ENCODE data around the gene MBTPS1.

Gene MBTPS1

GRCh38 chr16:84018710-84019109, 98.0 kb downstream of the MBTPS1 start:
- Histone ChIP-seq H3K27ac (ENCODE audit: low read depth in 2 of 2, low read length in 2 of 2) (no peak overlapping the region), H3K9ac (ENCODE audit: low read depth in 1 of 2, low read length in 2 of 2) (no peak overlapping the region), H3K36me3 (ENCODE audit: control insufficient read depth in 2 of 2, insufficient read depth in 2 of 2, low read length in 2 of 2) (no peaks in the 10 kb centered on the region), H3K4me3 (ENCODE audit: low read length in 2 of 2) (no peak overlapping the region), H3K27me3 (ENCODE audit: control insufficient read depth in 2 of 2, insufficient read depth in 2 of 2, low read length in 2 of 2) (peaks cover 0 to 2% of the 10 kb centered on the region in 2 donors), H3K4me1 (ENCODE audit: control insufficient read depth in 2 of 2, insufficient read depth in 2 of 2, low read length in 2 of 2) (no peaks in the 10 kb centered on the region), H3K9me3 (ENCODE audit: control insufficient read depth in 2 of 2, low read length in 2 of 2) (no peaks in the 10 kb centered on the region)

- peaks cover 0 to 2% of the 10 kb centered on the region in 2 donors for H3K27me3 ChIP-seq (ENCODE audit: control insufficient read depth in 2 of 2, insufficient read depth in 2 of 2, low read length in 2 of 2)
- no peaks in the 10 kb centered on the region for H3K4me1 ChIP-seq (ENCODE audit: control insufficient read depth in 2 of 2, insufficient read depth in 2 of 2, low read length in 2 of 2)
- H3K9ac ChIP-seq (ENCODE audit: low read depth in 1 of 2, low read length in 2 of 2), result no peak overlapping the region
- H3K9me3 ChIP-seq (ENCODE audit: control insufficient read depth in 2 of 2, low read length in 2 of 2), result no peaks in the 10 kb centered on the region
- no peak overlapping the region for H3K27ac ChIP-seq (ENCODE audit: low read depth in 2 of 2, low read length in 2 of 2)
- H3K4me3 ChIP-seq (ENCODE audit: low read length in 2 of 2), result no peak overlapping the region
- H3K36me3 ChIP-seq (ENCODE audit: control insufficient read depth in 2 of 2, insufficient read depth in 2 of 2, low read length in 2 of 2), result no peaks in the 10 kb centered on the region
These were observed 100.3 kb downstream of the MBTPS1 start for GRCh38 chr16:84016477-84016876.

- H3K9ac ChIP-seq (ENCODE audit: low read depth in 1 of 2, low read length in 2 of 2), result no peak overlapping the region
- H3K4me1 ChIP-seq (ENCODE audit: control insufficient read depth in 2 of 2, insufficient read depth in 2 of 2, low read length in 2 of 2), result no peaks in the 10 kb centered on the region
- H3K36me3 ChIP-seq (ENCODE audit: control insufficient read depth in 2 of 2, insufficient read depth in 2 of 2, low read length in 2 of 2), result no peaks in the 10 kb centered on the region
- H3K27ac ChIP-seq (ENCODE audit: low read depth in 2 of 2, low read length in 2 of 2), result no peak overlapping the region
- no peaks in the 10 kb centered on the region for H3K9me3 ChIP-seq (ENCODE audit: control insufficient read depth in 2 of 2, low read length in 2 of 2)
- peaks cover 0 to 2% of the 10 kb centered on the region in 2 donors for H3K27me3 ChIP-seq (ENCODE audit: control insufficient read depth in 2 of 2, insufficient read depth in 2 of 2, low read length in 2 of 2)
- H3K4me3 ChIP-seq (ENCODE audit: low read length in 2 of 2), result no peak overlapping the region
These were observed 101.3 kb downstream of the MBTPS1 start for GRCh38 chr16:84015399-84015798.

DNA sequence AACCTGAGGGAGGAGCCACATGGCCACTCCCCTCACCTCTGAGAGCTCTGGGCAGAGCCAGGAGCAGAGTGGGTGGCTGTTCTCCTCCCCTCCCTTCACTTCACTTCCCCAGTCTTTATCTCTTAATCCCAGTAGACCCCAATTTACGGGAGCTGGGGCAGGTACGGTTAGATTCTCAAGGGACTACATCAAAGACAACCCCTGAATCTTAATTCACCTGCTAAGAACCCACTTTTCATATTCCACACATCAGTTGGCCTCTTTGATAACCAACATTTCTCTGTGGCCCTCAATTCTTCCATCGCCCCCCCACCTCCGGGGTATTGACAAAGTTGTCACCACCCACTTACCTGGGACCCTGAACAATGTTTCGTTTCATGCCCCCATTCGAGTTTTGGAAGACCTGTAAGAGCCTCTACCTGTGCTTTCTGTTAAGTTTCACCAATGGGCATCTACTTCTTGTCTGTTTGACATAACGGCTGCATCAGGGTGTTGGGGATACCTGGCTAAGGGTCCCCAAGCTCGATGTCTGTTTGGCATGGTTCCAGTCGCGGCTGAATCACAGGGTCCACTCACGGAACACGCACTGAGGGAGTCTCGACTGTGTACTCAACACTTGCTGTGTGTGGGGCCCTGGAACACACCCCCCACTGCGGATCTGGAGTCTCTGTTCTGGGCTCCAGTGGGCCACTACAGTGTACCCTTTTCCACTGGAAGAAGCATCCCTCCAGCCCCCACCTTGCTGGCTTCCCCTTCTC, 102.0 kb downstream of the MBTPS1 start:
- Histone ChIP-seq H3K4me1 (ENCODE audit: control insufficient read depth in 2 of 2, insufficient read depth in 2 of 2, low read length in 2 of 2) (no peaks in the 10 kb centered on the region), H3K9ac (ENCODE audit: low read depth in 1 of 2, low read length in 2 of 2) (no peak overlapping the region), H3K4me3 (ENCODE audit: low read length in 2 of 2) (no peak overlapping the region), H3K9me3 (ENCODE audit: control insufficient read depth in 2 of 2, low read length in 2 of 2) (no peaks in the 10 kb centered on the region), H3K27me3 (ENCODE audit: control insufficient read depth in 2 of 2, insufficient read depth in 2 of 2, low read length in 2 of 2) (peaks cover 0 to 2% of the 10 kb centered on the region in 2 donors), H3K27ac (ENCODE audit: low read depth in 2 of 2, low read length in 2 of 2) (no peak overlapping the region), H3K36me3 (ENCODE audit: control insufficient read depth in 2 of 2, insufficient read depth in 2 of 2, low read length in 2 of 2) (no peaks in the 10 kb centered on the region)

- Histone ChIP-seq H3K4me1 (ENCODE audit: control insufficient read depth in 2 of 2, insufficient read depth in 2 of 2, low read length in 2 of 2) (no peaks in the 10 kb centered on the region), H3K36me3 (ENCODE audit: control insufficient read depth in 2 of 2, insufficient read depth in 2 of 2, low read length in 2 of 2) (no peaks in the 10 kb centered on the region), H3K27me3 (ENCODE audit: control insufficient read depth in 2 of 2, insufficient read depth in 2 of 2, low read length in 2 of 2) (peaks cover 0 to 2% of the 10 kb centered on the region in 2 donors), H3K9me3 (ENCODE audit: control insufficient read depth in 2 of 2, low read length in 2 of 2) (no peaks in the 10 kb centered on the region), H3K27ac (ENCODE audit: low read depth in 2 of 2, low read length in 2 of 2) (no peak overlapping the region), H3K9ac (ENCODE audit: low read depth in 1 of 2, low read length in 2 of 2) (no peak overlapping the region), H3K4me3 (ENCODE audit: low read length in 2 of 2) (no peak overlapping the region)
These were observed 102.8 kb downstream of the MBTPS1 start for GRCh38 chr16:84013787-84014569.

GRCh38 chr16:84009282-84009681, 107.5 kb downstream of the MBTPS1 start:
- no peak overlapping the region for H3K9ac ChIP-seq (ENCODE audit: low read depth in 1 of 2, low read length in 2 of 2)
- peaks cover 3 to 4% of the 10 kb centered on the region in 2 donors for H3K27me3 ChIP-seq (ENCODE audit: control insufficient read depth in 2 of 2, insufficient read depth in 2 of 2, low read length in 2 of 2)
- no peaks in the 10 kb centered on the region for H3K9me3 ChIP-seq (ENCODE audit: control insufficient read depth in 2 of 2, low read length in 2 of 2)
- H3K4me3 ChIP-seq (ENCODE audit: low read length in 2 of 2), result no peak overlapping the region
- H3K4me1 ChIP-seq (ENCODE audit: control insufficient read depth in 2 of 2, insufficient read depth in 2 of 2, low read length in 2 of 2), result no peaks in the 10 kb centered on the region
- H3K27ac ChIP-seq (ENCODE audit: low read depth in 2 of 2, low read length in 2 of 2), result no peak overlapping the region
- H3K36me3 ChIP-seq (ENCODE audit: control insufficient read depth in 2 of 2, insufficient read depth in 2 of 2, low read length in 2 of 2), result no peaks in the 10 kb centered on the region

DNA sequence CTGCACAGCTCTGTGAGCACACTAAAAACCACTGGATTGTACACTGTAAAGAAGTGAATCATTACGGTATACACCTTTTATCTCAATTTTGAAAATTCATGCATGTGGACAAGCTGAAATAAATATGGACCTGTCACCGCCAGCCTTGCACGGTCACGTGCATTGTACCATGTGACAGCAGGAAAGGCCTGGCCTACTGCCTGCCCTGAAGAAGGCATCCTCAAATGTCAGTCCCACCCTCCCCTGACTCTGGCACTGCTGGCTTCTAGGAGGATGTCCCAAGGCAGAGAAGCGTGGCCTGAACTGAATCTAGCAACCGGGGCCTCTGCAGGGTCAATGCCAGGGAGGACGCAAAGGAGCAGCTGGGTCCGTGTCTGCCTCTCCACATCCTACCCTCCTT, 108.8 kb downstream of the MBTPS1 start:
- Histone ChIP-seq H3K4me3 (ENCODE audit: low read length in 2 of 2) (no peak overlapping the region), H3K9ac (ENCODE audit: low read depth in 1 of 2, low read length in 2 of 2) (no peak overlapping the region), H3K36me3 (ENCODE audit: control insufficient read depth in 2 of 2, insufficient read depth in 2 of 2, low read length in 2 of 2) (no peaks in the 10 kb centered on the region), H3K9me3 (ENCODE audit: control insufficient read depth in 2 of 2, low read length in 2 of 2) (no peaks in the 10 kb centered on the region), H3K27me3 (ENCODE audit: control insufficient read depth in 2 of 2, insufficient read depth in 2 of 2, low read length in 2 of 2) (peaks cover 3 to 4% of the 10 kb centered on the region in 2 donors), H3K27ac (ENCODE audit: low read depth in 2 of 2, low read length in 2 of 2) (no peak overlapping the region), H3K4me1 (ENCODE audit: control insufficient read depth in 2 of 2, insufficient read depth in 2 of 2, low read length in 2 of 2) (no peaks in the 10 kb centered on the region)

GRCh38 chr16:84007520-84007919, 109.2 kb downstream of the MBTPS1 start:
- Histone ChIP-seq H3K4me3 (ENCODE audit: low read length in 2 of 2) (no peak overlapping the region), H3K36me3 (ENCODE audit: control insufficient read depth in 2 of 2, insufficient read depth in 2 of 2, low read length in 2 of 2) (no peaks in the 10 kb centered on the region), H3K27ac (ENCODE audit: low read depth in 2 of 2, low read length in 2 of 2) (no peak overlapping the region), H3K4me1 (ENCODE audit: control insufficient read depth in 2 of 2, insufficient read depth in 2 of 2, low read length in 2 of 2) (no peaks in the 10 kb centered on the region), H3K9me3 (ENCODE audit: control insufficient read depth in 2 of 2, low read length in 2 of 2) (no peaks in the 10 kb centered on the region), H3K27me3 (ENCODE audit: control insufficient read depth in 2 of 2, insufficient read depth in 2 of 2, low read length in 2 of 2) (peaks cover 3 to 4% of the 10 kb centered on the region in 2 donors), H3K9ac (ENCODE audit: low read depth in 1 of 2, low read length in 2 of 2) (no peak overlapping the region)

- H3K4me1 ChIP-seq (ENCODE audit: control insufficient read depth in 2 of 2, insufficient read depth in 2 of 2, low read length in 2 of 2), result no peaks in the 10 kb centered on the region
- H3K9me3 ChIP-seq (ENCODE audit: control insufficient read depth in 2 of 2, low read length in 2 of 2), result no peaks in the 10 kb centered on the region
- no peak overlapping the region for H3K27ac ChIP-seq (ENCODE audit: low read depth in 2 of 2, low read length in 2 of 2)
- H3K36me3 ChIP-seq (ENCODE audit: control insufficient read depth in 2 of 2, insufficient read depth in 2 of 2, low read length in 2 of 2), result no peaks in the 10 kb centered on the region
- peaks cover 3 to 4% of the 10 kb centered on the region in 2 donors for H3K27me3 ChIP-seq (ENCODE audit: control insufficient read depth in 2 of 2, insufficient read depth in 2 of 2, low read length in 2 of 2)
- H3K4me3 ChIP-seq (ENCODE audit: low read length in 2 of 2), result no peak overlapping the region
- H3K9ac ChIP-seq (ENCODE audit: low read depth in 1 of 2, low read length in 2 of 2), result no peak overlapping the region
These were observed 111.4 kb downstream of the MBTPS1 start for GRCh38 chr16:84005391-84005790.

- Histone ChIP-seq H3K9me3 (ENCODE audit: control insufficient read depth in 2 of 2, low read length in 2 of 2) (no peaks in the 10 kb centered on the region), H3K4me3 (ENCODE audit: low read length in 2 of 2) (no peak overlapping the region), H3K36me3 (ENCODE audit: control insufficient read depth in 2 of 2, insufficient read depth in 2 of 2, low read length in 2 of 2) (no peaks in the 10 kb centered on the region), H3K9ac (ENCODE audit: low read depth in 1 of 2, low read length in 2 of 2) (no peak overlapping the region), H3K27me3 (ENCODE audit: control insufficient read depth in 2 of 2, insufficient read depth in 2 of 2, low read length in 2 of 2) (peaks cover 3 to 4% of the 10 kb centered on the region in 2 donors), H3K27ac (ENCODE audit: low read depth in 2 of 2, low read length in 2 of 2) (no peak overlapping the region), H3K4me1 (ENCODE audit: control insufficient read depth in 2 of 2, insufficient read depth in 2 of 2, low read length in 2 of 2) (no peaks in the 10 kb centered on the region)
These were observed 112.3 kb downstream of the MBTPS1 start for GRCh38 chr16:84004442-84004841.

All from mucosa of rectum (tissue), 2 donors.